Activated CD4-positive, alpha-beta memory T cell treated with anti-CD3 and anti-CD28 coated beads for 36 hours (primary cell): ENCODE data around the gene NEDD4L. TPM values are rescaled to one million over a fixed set of nuclear protein-coding genes. Genes with fewer than 3 reads are reported as not detected.

Experiments
- CTCF ChIA-PET: fragments of 350-600 bp; sonication (Branson Sonifier 250); formaldehyde crosslinking; loops from one replicate; lab custom pipeline; 2021; ENCODE audit warnings: antibody characterized with exemption, inconsistent platforms; lab: Charles Lee
- POLR2A ChIA-PET: fragments of 350-600 bp; sonication (Branson Sonifier 250); formaldehyde crosslinking; loops from one replicate; lab custom pipeline; 2021; ENCODE audit warnings: antibody characterized with exemption; lab: Charles Lee
- DNase-seq: peaks from one replicate; pipeline ENCODE4 v3.0.0-alpha.2; 2020
- H3K27ac Mint-ChIP-seq: one replicate; pipeline ENCODE4 v1.8.0; 2021; ENCODE audit warnings: mixed read lengths
- H3K27me3 Mint-ChIP-seq: one replicate; pipeline ENCODE4 v1.8.0; 2021; ENCODE audit warnings: mixed read lengths
- H3K36me3 Mint-ChIP-seq: one replicate; pipeline ENCODE4 v1.8.0; 2021; ENCODE audit warnings: mixed read lengths
- H3K4me1 Mint-ChIP-seq: one replicate; pipeline ENCODE4 v1.8.0; 2021; ENCODE audit warnings: low read depth, mixed read lengths
- H3K4me3 Mint-ChIP-seq: one replicate; pipeline ENCODE4 v1.8.0; 2021; ENCODE audit warnings: mild to moderate bottlenecking, mixed read lengths
- H3K9me3 Mint-ChIP-seq: one replicate; pipeline ENCODE4 v1.8.0; 2021; ENCODE audit warnings: mixed read lengths
- intact Hi-C: fragments of 100-400 bp; cut with micrococcal nuclease; formaldehyde crosslinking; loops from one replicate; pipeline ENCODE4 v1.15.1; 2023
- total RNA-seq, 2 experiments: library from RNA; stranded (reverse); gene quantifications; one replicate each; pipeline ENCODE4 v1.2.3, GENCODE V29; 2021

Gene NEDD4L
- total RNA-seq, 2 experiments from 2014 or later: 3.4 to 3.8 TPM

DNA sequence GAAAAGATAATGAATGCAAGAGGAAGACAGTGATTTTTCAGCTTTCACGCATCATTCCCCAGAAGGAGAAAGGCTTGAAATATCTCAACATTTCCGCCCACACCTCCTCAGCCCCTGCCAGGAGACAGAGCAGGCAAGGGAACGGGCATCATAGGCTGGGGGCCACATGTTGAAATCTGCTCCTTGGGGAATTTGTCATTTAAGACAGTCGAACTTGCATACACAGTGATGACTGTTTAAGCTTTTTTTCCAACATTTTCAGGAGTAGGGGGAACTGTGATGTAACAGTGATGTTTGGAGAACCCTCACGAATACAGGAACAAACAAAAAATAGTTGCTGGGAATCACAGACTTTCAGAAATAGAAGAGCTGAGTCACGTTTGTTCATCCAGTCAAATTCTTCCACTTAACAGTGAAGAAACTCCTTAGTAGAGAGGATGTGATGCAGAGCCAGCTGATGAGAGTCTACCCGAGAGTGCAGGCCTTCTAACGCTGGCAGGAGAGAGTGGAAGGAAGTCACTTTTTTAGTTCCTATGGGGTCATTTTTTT lies 318.1 kb downstream of the NEDD4L start:
- no peaks in the 10 kb centered on the region for H3K36me3 Mint-ChIP-seq
- POLR2A ChIA-PET: no interaction called here
- peaks cover 4% of the 10 kb centered on the region for H3K4me1 Mint-ChIP-seq

DNA sequence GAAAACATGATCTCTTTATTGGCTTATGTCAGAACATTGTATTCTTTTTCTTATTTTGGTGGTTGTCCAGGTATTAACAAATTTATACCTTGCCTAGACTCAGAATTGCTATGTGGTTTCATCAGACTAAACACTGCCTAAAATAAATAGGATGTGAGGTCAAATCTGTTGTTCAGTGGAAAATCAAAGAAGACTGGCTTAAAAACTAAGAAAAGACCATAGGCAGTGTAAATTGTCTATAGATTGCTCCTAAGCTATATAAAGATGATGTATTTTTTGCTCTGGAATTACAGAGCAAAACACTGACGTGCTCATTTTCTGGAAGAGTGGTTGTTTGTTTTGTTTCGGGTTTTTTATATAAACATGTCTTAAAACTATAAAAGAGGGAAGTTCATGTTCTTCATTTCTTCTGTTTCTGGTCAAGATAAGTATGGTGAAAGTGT lies 318.8 kb downstream of the NEDD4L start:
- Mint-ChIP-seq H3K27ac (no peak overlapping the region), H3K9me3 (no peaks in the 10 kb centered on the region), H3K4me1 (peaks cover 4% of the 10 kb centered on the region), H3K36me3 (no peaks in the 10 kb centered on the region), H3K27me3 (peaks cover 2% of the 10 kb centered on the region), H3K4me3 (no peak overlapping the region)
- POLR2A ChIA-PET: no interaction called here
- CTCF ChIA-PET: no interaction called here
- intact Hi-C loops: no loop called here
- DNase-seq: no peak

More for the DNA sequence above, 318.1 kb downstream of the NEDD4L start:
- Mint-ChIP-seq H3K4me3 (no peak overlapping the region), H3K27ac (no peak overlapping the region), H3K27me3 (peaks cover 2% of the 10 kb centered on the region), H3K9me3 (no peaks in the 10 kb centered on the region)
- no peak for DNase-seq
- intact Hi-C loops: no loop called here
- CTCF ChIA-PET: no interaction called here

DNA sequence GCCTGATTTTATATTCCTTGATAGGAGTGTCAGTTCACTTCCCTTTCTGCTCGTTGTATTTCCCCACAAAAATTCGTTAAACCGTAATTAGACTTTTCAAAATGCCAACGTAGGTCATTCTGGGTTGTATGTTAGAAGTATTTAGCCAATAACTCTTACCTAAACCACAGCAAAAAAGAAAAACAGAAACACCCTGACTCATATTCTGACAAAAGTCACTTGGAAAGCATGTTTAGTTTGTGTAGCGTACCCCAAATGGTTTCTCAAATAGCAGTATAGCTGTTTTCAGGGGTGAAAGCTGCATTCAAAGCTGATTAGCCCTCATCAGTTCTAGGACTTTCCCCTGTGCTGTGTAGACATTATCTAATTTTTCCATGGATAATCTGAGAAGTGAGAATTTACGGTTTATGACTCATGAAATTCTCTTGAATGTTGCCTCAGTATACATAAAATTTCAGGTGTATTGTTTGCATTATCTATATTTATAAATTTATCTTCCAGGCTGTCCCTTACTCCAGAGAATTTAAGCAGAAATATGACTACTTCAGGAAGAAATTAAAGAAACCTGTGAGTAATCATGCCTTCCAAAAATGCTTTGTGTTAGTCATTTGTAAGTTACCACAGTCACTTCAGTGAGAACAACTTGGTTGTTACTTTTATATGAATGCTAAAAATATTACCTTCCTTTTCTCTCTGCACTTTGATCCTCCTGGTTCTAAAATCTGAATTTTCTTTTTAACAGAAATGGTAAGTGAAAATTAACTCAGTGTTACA lies 319.9 kb downstream of the NEDD4L start:
- no peaks in the 10 kb centered on the region for H3K9me3 Mint-ChIP-seq
- no peak overlapping the region for H3K27ac Mint-ChIP-seq
- H3K4me1 Mint-ChIP-seq: peaks cover 4% of the 10 kb centered on the region
- peaks cover 2% of the 10 kb centered on the region for H3K27me3 Mint-ChIP-seq
- POLR2A ChIA-PET: no interaction called here
- no peaks in the 10 kb centered on the region for H3K36me3 Mint-ChIP-seq
- intact Hi-C loops: no loop called here
- H3K4me3 Mint-ChIP-seq: no peak overlapping the region
- CTCF ChIA-PET: no interaction called here
- no peak for DNase-seq

DNA sequence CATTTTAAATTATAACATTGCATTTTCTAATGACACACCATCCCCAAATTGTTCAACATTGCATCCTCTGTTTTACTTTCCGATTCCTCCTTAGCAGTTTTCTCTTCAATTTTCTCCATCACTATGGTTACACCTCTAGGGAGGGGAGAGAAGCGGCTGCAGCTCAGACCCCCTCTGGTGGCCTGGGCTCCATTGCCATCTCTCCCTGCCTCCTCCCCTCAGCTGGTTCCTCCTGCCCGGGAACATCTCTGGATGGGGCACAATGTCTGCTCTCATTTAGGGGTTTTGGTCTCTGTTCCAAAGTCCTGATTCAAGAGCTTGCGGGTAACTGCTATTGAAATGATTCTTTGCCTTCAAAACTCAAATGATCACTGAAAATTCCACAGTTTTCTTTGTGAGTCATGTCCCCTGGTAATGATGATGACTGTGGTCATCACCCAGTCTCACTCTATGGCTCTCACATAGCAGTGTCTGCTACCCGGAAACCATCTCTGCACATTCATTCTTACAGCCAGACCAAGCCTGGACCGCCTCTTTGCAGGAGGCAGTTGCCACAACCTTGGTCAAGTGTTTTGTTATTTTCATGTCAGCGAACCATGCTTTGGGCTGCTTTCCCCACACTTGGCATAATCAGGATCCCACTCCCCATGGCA lies 321.0 kb downstream of the NEDD4L start:
- Mint-ChIP-seq H3K4me3 (no peak overlapping the region), H3K27ac (no peak overlapping the region), H3K9me3 (no peaks in the 10 kb centered on the region), H3K27me3 (peaks cover 2% of the 10 kb centered on the region), H3K4me1 (peaks cover 4% of the 10 kb centered on the region), H3K36me3 (no peaks in the 10 kb centered on the region)
- CTCF ChIA-PET: no interaction called here
- POLR2A ChIA-PET: no interaction called here
- DNase-seq: no peak
- intact Hi-C loops: no loop called here

DNA sequence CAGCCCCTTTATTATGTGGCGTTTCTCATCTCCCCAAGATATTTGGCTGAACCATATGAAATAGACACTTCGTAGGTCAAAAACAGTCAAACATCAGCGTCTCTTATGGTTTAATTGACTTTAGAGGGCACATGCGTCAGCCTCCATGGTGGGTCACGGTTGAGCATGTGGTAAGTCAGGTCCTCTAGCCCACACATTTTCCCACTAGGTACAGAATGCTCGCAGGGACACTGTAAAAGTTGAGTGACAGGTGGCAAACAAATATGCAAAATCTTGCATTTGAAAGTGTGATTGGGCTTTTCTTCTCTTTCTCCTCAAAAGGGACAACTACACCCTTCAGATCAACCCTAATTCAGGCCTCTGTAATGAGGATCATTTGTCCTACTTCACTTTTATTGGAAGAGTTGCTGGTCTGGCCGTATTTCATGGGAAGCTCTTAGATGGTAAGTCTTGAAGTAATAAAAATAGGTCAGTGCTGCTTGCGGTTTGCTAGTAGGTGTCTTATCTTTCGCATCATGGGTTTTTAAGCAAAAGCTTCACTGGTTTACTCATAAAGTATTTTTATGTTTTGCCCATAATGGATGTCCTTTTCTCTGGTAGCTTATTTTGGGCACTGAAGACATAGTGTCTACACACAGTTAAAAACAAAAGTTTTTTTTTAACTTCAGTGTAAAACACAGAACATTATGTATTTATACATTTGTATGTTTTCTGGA lies 323.6 kb downstream of the NEDD4L start:
- ChIA-PET CTCF (no interaction called here), POLR2A (no interaction called here)
- Mint-ChIP-seq H3K36me3 (no peaks in the 10 kb centered on the region), H3K4me1 (peaks cover 4% of the 10 kb centered on the region), H3K27me3 (no peaks in the 10 kb centered on the region), H3K27ac (no peak overlapping the region), H3K4me3 (no peak overlapping the region), H3K9me3 (no peaks in the 10 kb centered on the region)
- no peak for DNase-seq
- intact Hi-C loops: no loop called here

DNA sequence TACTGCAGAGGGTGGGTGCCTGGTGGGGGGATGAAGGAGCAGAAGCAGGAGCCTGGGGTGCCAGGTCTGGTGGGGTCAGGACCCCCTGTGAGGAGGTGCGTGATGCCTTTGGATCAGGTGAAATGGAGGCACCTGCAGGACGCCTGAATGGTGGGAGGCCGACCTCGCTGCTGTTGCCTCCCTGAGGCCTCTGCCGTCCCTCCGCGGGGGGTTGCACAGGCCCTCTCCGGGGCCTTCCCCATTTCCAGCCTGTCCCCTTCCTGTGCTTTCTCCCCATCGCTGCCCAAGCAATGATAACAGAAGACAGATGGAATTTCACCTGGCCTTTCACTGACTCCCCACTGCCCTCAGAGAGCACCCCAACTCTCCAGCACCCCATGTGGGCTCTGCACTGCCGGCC lies 325.6 kb downstream of the NEDD4L start:
- Mint-ChIP-seq H3K4me3 (no peak overlapping the region), H3K36me3 (no peaks in the 10 kb centered on the region), H3K9me3 (no peaks in the 10 kb centered on the region), H3K27ac (no peak overlapping the region), H3K4me1 (no peaks in the 10 kb centered on the region), H3K27me3 (no peaks in the 10 kb centered on the region)
- ChIA-PET POLR2A (no interaction called here), CTCF (no interaction called here)
- no peak for DNase-seq
- intact Hi-C loops: no loop called here

DNA sequence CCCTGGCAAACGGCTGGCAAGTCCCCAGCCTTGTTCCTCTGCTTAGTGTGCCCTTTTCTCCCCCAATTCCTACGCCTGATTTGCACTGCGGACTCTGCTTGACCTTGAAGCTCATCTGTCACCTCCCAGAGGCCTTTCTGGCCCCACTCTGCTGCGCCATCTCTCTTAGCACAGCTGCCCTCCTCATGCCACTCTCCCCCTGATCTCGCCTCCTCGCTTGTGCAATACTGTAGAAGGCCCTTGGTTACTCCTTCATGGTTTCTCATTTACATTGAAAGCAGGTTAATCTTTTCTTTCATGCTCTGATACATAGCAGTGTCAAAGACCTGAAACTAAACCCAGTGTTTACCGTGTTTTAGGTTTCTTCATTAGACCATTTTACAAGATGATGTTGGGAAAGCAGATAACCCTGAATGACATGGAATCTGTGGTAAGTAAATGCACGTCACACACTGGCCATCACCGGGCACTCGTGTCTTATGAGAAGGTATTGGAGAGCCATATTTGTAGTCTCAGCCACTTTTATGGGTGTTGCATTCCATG lies 326.1 kb downstream of the NEDD4L start:
- CTCF ChIA-PET: no interaction called here
- Mint-ChIP-seq H3K4me1 (no peaks in the 10 kb centered on the region), H3K27ac (no peak overlapping the region), H3K36me3 (no peaks in the 10 kb centered on the region), H3K9me3 (no peaks in the 10 kb centered on the region), H3K4me3 (no peak overlapping the region), H3K27me3 (no peaks in the 10 kb centered on the region)
- intact Hi-C loops: no loop called here
- POLR2A ChIA-PET: no interaction called here
- no peak for DNase-seq

DNA sequence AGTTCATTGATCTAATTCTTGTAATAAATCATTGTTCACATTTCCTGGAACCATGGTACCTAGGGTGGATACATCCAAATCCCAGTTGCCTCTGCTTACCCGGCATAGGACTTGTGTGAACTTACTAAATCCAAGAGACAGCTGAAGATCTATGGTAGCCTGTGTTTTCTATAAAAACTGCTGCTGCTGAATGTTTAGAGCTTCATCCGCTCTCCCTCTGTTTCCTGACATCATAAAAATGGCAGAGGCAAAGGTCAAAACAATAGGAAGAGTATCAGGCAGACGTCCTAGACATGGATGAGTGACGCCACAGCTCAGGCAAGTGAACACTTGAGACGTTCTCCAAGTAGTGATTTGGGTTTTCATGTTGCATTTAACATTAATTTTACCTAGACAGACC lies 326.6 kb downstream of the NEDD4L start:
- no peaks in the 10 kb centered on the region for H3K9me3 Mint-ChIP-seq

DNA sequence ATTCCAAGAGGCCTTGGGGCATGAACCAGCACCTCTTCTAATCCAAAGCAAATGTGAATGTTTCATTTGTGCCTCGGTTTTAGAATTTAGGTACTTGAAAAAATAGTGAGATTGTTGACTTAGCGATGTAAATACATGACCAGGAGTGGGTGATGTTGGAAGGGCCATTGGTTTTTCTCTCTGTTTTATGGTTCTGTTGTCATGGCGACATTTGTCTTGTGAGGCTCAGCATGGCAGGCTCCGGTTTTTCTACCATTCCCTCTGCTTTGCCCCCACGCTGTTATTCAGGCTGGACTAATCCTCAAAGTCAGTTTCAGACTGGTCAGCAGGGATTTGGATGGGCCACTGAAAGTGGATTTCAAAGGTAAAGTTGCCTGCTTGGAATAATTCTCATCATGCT lies 329.5 kb downstream of the NEDD4L start:
- no peak overlapping the region for H3K4me3 Mint-ChIP-seq
- H3K27me3 Mint-ChIP-seq: no peaks in the 10 kb centered on the region
- CTCF ChIA-PET: interaction anchor here (1.4 kb wide), 1 partner anchor 395 kb away, joined by 3 read pairs; no protein-coding TSS in a partner anchor
- no peak overlapping the region for H3K27ac Mint-ChIP-seq
- DNase-seq: no peak
- H3K4me1 Mint-ChIP-seq: no peaks in the 10 kb centered on the region
- no peaks in the 10 kb centered on the region for H3K36me3 Mint-ChIP-seq
- intact Hi-C loops: no loop called here
- POLR2A ChIA-PET: no interaction called here
- H3K9me3 Mint-ChIP-seq: no peaks in the 10 kb centered on the region

More for the DNA sequence above, 326.6 kb downstream of the NEDD4L start:
- Mint-ChIP-seq H3K27ac (no peak overlapping the region), H3K4me3 (no peak overlapping the region), H3K36me3 (no peaks in the 10 kb centered on the region), H3K27me3 (no peaks in the 10 kb centered on the region), H3K4me1 (no peaks in the 10 kb centered on the region)
- ChIA-PET POLR2A (no interaction called here), CTCF (no interaction called here)
- intact Hi-C loops: no loop called here
- DNase-seq: no peak

DNA sequence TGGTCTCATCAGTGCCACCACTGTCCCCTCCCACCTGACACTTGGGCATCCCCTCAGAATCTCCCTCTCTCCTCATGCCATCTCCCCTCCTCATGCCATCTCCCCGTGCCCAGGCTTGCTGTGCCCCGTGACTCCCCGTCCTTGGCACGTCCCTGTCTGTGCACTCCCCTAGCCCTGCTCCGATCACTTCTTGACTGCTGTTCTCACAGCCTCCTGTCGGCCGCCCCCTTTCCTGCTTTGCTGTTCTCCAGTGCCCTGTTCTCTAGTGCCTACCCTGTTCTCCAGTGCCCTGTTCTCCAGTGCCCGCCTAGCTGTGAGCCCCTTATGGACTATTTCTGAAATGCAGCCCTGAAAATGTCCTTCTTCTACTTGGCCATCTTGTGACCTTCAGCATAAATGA lies 331.0 kb downstream of the NEDD4L start:
- H3K27ac Mint-ChIP-seq: no peak overlapping the region
- POLR2A ChIA-PET: no interaction called here

DNA sequence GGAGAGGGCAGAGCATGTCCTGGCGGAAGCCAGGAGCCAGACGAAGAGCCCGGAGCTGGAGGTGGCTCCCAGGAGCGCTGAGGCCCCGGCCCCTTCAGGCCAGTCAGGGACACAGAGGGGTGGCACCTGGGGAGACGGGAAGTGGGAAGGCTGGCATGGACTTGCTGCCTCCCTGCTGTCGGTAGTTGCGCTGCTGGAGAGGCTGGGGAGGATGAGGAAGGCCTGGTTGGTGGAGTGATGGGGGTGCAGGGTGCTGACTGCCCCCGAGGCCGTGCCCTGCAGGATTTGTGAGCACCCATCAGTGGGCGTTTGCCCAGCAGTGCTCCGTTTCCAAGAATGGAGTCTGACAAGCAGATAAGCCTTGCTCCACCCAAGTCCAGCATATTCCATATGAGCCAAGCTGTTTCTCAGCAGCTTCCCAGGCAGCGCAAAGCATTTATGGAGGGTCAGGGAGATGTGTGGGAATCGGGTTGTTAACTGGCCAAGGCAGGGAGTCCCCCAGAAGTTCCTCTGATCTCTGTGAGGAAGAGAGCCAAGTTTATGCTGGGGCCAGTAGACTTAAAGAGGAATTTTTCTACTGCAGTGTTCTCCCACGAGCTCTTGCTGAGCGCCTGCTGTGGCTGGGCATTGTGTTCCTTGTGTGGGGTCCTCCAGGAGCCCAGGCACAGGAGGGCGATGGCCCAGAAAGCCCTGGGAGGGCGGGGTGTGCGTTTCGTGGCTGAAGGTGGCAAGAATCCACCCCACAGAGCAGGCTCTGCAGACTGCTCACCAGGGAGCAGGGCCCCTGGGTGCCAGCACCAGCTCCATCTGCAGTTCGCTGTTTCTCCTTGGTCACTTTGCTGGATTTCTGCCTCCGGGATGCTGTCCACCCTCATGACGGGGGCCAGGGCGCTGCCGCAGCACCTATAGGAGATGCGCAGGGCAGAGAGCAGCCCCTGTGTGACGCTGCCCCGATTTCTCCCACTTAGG lies 334.7 kb downstream of the NEDD4L start:
- Mint-ChIP-seq H3K9me3 (no peaks in the 10 kb centered on the region), H3K27me3 (no peaks in the 10 kb centered on the region), H3K4me1 (no peaks in the 10 kb centered on the region), H3K36me3 (no peaks in the 10 kb centered on the region), H3K27ac (no peak overlapping the region), H3K4me3 (no peak overlapping the region)
- CTCF ChIA-PET: no interaction called here
- intact Hi-C loops: no loop called here
- no peak for DNase-seq
- POLR2A ChIA-PET: no interaction called here

More for the DNA sequence above, 331.0 kb downstream of the NEDD4L start:
- DNase-seq: no peak
- Mint-ChIP-seq H3K36me3 (no peaks in the 10 kb centered on the region), H3K9me3 (no peaks in the 10 kb centered on the region), H3K4me1 (no peaks in the 10 kb centered on the region), H3K27me3 (no peaks in the 10 kb centered on the region), H3K4me3 (no peak overlapping the region)
- CTCF ChIA-PET: no interaction called here
- intact Hi-C loops: no loop called here
